Measurements from ENCODE around the gene SATB2. TPM values are rescaled to one million over a fixed set of nuclear protein-coding genes. Genes with fewer than 3 reads are reported as not detected.

Gene SATB2
- total RNA-seq, 1 experiment from 2014 or later = 22.1 TPM

DNA sequence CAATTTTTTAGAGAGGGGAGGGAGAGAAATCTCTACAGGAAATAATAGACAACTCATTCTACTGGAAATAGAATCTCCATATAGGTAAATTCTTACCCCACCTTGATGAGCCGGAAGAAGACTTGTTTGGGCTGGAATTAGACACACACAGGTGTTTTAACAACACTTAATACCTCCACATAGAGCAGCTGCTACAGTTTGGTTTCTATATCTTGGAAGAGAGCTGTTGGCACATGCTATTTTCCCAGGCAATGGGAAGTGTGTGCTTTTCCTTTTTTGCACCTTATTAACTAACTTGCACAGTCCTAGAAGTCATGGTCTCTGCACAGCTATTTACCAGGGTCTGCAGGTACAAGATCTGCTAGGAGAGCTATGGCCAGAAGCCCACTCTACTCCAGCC lies 73.7 kb downstream of the SATB2 start (continued):
- TF ChIP-seq GTF2I (CRISPR knock-in tag; conservative IDR thresholded peaks at IDR 0.05) (no peak), ZMAT4 (CRISPR knock-in tag; IDR thresholded peaks at IDR 0.05) (no peak), IRF1 (CRISPR knock-in tag; IDR thresholded peaks at IDR 0.05) (no peak), ZNF138 (CRISPR knock-in tag; conservative IDR thresholded peaks at IDR 0.05) (no peak)
- TF ChIP-seq, protein P1, sequence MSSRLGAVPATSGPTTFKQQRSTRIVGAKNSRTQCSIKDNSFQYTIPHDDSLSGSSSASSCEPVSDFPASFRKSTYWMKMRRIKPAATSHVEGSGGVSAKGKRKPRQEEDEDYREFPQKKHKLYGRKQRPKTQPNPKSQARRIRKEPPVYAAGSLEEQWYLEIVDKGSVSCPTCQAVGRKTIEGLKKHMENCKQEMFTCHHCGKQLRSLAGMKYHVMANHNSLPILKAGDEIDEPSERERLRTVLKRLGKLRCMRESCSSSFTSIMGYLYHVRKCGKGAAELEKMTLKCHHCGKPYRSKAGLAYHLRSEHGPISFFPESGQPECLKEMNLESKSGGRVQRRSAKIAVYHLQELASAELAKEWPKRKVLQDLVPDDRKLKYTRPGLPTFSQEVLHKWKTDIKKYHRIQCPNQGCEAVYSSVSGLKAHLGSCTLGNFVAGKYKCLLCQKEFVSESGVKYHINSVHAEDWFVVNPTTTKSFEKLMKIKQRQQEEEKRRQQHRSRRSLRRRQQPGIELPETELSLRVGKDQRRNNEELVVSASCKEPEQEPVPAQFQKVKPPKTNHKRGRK (CRISPR knock-in tag; IDR thresholded peaks at IDR 0.05; ENCODE audit: borderline replicate concordance) = no peak

- ChIA-PET POLR2A (no interaction called here), CTCF (no interaction called here)
- no peak overlapping the region for H3K27ac Mint-ChIP-seq
- H3K27me3 Mint-ChIP-seq (ENCODE audit: low read depth) = no peaks in the 10 kb centered on the region
- no peaks in the 10 kb centered on the region for H3K9me3 Mint-ChIP-seq
- TF ChIP-seq NR3C1 (CRISPR knock-in tag; conservative IDR thresholded peaks at IDR 0.05; ENCODE audit: low read depth) = no peak
- TF ChIP-seq, protein P2, sequence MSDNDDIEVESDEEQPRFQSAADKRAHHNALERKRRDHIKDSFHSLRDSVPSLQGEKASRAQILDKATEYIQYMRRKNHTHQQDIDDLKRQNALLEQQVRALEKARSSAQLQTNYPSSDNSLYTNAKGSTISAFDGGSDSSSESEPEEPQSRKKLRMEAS (CRISPR knock-in tag; IDR thresholded peaks at IDR 0.05) = no peak
- no peak for TF ChIP-seq ZNF532 (CRISPR knock-in tag; IDR thresholded peaks at IDR 0.05; ENCODE audit: borderline replicate concordance)
- TF ChIP-seq ELF4 (CRISPR knock-in tag; IDR thresholded peaks at IDR 0.05; ENCODE audit: low read depth) = no peak
- TF ChIP-seq TCF7 (CRISPR knock-in tag; IDR thresholded peaks at IDR 0.05; ENCODE audit: low read depth) = no peak
- ATAC-seq (no peak), DNase-seq (ENCODE audit: low spot score) (no peak)
- peaks cover 15% of the 10 kb centered on the region for H3K36me3 Mint-ChIP-seq
- no peak overlapping the region for H3K4me3 Mint-ChIP-seq
- peaks cover 7% of the 10 kb centered on the region; the same call in 1 of the 2 replicates for H3K4me1 Mint-ChIP-seq
These were observed 74.7 kb downstream of the SATB2 start for GRCh38 chr2:199383021-199383420.

DNA sequence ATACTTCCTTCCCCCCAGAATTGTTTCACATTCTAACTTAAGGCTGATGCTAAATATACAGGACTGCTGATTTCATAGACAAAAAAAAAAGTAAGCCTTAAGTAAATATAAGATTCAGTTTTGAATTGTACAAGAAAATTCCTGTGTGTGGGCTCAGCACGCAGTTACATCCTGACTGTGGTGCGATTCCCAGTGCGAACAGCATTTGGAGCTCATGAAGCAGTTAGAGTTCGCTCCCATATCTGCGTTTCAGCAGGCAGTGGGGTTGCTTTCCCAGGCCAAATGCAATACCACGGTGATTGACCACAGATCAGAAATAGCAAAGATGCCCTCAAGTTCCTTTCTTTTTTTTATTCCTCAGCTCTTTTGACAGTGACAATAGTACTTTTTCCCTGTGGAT lies 75.6 kb downstream of the SATB2 start:
- H3K4me3 Mint-ChIP-seq = no peak overlapping the region
- CTCF ChIA-PET = no interaction called here
- peaks cover 7% of the 10 kb centered on the region; the same call in 1 of the 2 replicates for H3K4me1 Mint-ChIP-seq
- no peaks in the 10 kb centered on the region for H3K9me3 Mint-ChIP-seq
- no peaks in the 10 kb centered on the region for H3K27me3 Mint-ChIP-seq (ENCODE audit: low read depth)
- H3K36me3 Mint-ChIP-seq = peaks cover 15% of the 10 kb centered on the region
- no peak for DNase-seq (ENCODE audit: low spot score)
- H3K27ac Mint-ChIP-seq = peak overlapping the region; percentile 48; the same call in 1 of the 2 replicates
- POLR2A ChIA-PET = no interaction called here
- ATAC-seq = no peak
- TF ChIP-seq CDX4 (CRISPR knock-in tag; IDR thresholded peaks at IDR 0.05; ENCODE audit: borderline replicate concordance) = no peak
- TF ChIP-seq, protein P2 (CRISPR knock-in tag; IDR thresholded peaks at IDR 0.05) = no peak
- TF ChIP-seq ZNF219 (CRISPR knock-in tag; IDR thresholded peaks at IDR 0.05; ENCODE audit: borderline replicate concordance) = no peak
- no peak for TF ChIP-seq ZNF121 (CRISPR knock-in tag; IDR thresholded peaks at IDR 0.05)
- no peak for TF ChIP-seq ARID4B (CRISPR knock-in tag; IDR thresholded peaks at IDR 0.05; ENCODE audit: borderline replicate concordance)
- no peak for TF ChIP-seq GTF2I (CRISPR knock-in tag; conservative IDR thresholded peaks at IDR 0.05)
- no peak for TF ChIP-seq RORB (CRISPR knock-in tag; IDR thresholded peaks at IDR 0.05)
- no peak for TF ChIP-seq ZBTB21 (CRISPR knock-in tag; IDR thresholded peaks at IDR 0.05; ENCODE audit: borderline replicate concordance)
- TF ChIP-seq PREB (CRISPR knock-in tag; IDR thresholded peaks at IDR 0.05; ENCODE audit: borderline replicate concordance) = no peak

All from WTC11 (cell line).